Stomach smooth muscle (tissue), 2 donors: Measurements from ENCODE around the gene NFKBIL1.

Experiments used
- H3K27ac ChIP-seq: one replicate; pipeline ENCODE4 v1.7.0; 2013; ENCODE audit warnings: mild to moderate bottlenecking, low read length, inconsistent platforms
- H3K27me3 ChIP-seq, 2 donors: one replicate each; pipeline ENCODE4 v1.7.0; 2013; ENCODE audit warnings: low read length in 2 of 2; ENCODE audit not compliant: insufficient read depth in 2 of 2, control insufficient read depth in 1 of 2
- H3K36me3 ChIP-seq, 2 donors: one replicate each; pipeline ENCODE4 v1.7.0; 2013; ENCODE audit warnings: low read length in 2 of 2; ENCODE audit not compliant: control insufficient read depth in 2 of 2, insufficient read depth in 2 of 2
- H3K4me1 ChIP-seq: one replicate; pipeline ENCODE4 v1.7.0; 2013; ENCODE audit warnings: low read length; ENCODE audit not compliant: control insufficient read depth, insufficient read depth
- H3K4me3 ChIP-seq, 2 donors: one replicate each; pipeline ENCODE4 v1.7.0; 2013; ENCODE audit warnings: low read length in 2 of 2
- H3K9ac ChIP-seq, 2 donors: one replicate each; pipeline ENCODE4 v1.7.0; 2013; ENCODE audit warnings: low read length in 2 of 2, mild to moderate bottlenecking in 1 of 2
- H3K9me3 ChIP-seq, 2 donors: one replicate each; pipeline ENCODE4 v1.7.0; 2013; ENCODE audit warnings: low read length in 2 of 2; ENCODE audit not compliant: control insufficient read depth in 2 of 2
- donor health status: healthy.
- donor health status: Pancreatic carcinoma.

NFKBIL1 gene

GRCh38 chr6:31528307-31528777, 19.1 kb upstream of the NFKBIL1 start:
- H3K27ac ChIP-seq: no peak overlapping the region
- no peak overlapping the region for H3K9ac ChIP-seq
- no peaks in the 10 kb centered on the region for H3K4me1 ChIP-seq
- H3K27me3 ChIP-seq: no peaks in the 10 kb centered on the region
- peaks cover 24 to 35% of the 10 kb centered on the region in 2 donors for H3K36me3 ChIP-seq
- H3K4me3 ChIP-seq: no peak overlapping the region
- H3K9me3 ChIP-seq: no peaks in the 10 kb centered on the region

- Histone ChIP-seq H3K27me3 (no peaks in the 10 kb centered on the region), H3K9ac (no peak within 1 kb of the TSS), H3K27ac (no peak within 1 kb of the TSS), H3K4me3 (no peak within 1 kb of the TSS), H3K36me3 (peaks cover 28 to 40% of the 10 kb centered on the region in 2 donors), H3K4me1 (no peaks in the 10 kb centered on the region), H3K9me3 (no peaks in the 10 kb centered on the region)
Measured at GRCh38 chr6:31528821-31529328, 18.5 kb upstream of the NFKBIL1 start, which contains the start of gene MCCD1. Gene MCCD1 (plus strand): TSS chr6:31528962. CDS start chr6:31529015, 53 bp downstream.

- no peaks in the 10 kb centered on the region for H3K9me3 ChIP-seq
- H3K27ac ChIP-seq: no peak overlapping the region
- H3K36me3 ChIP-seq: peaks cover 33 to 46% of the 10 kb centered on the region in 2 donors
Measured at GRCh38 chr6:31529329-31530150, 17.9 kb upstream of the NFKBIL1 start.

GRCh38 chr6:31530659-31531058, 16.7 kb upstream of the NFKBIL1 start:
- Histone ChIP-seq H3K36me3 (peaks cover 45 to 57% of the 10 kb centered on the region in 2 donors), H3K27ac (no peak overlapping the region), H3K27me3 (no peaks in the 10 kb centered on the region), H3K4me3 (no peak overlapping the region), H3K4me1 (no peaks in the 10 kb centered on the region), H3K9ac (no peak overlapping the region), H3K9me3 (no peaks in the 10 kb centered on the region)

More at GRCh38 chr6:31529329-31530150, 17.9 kb upstream of the NFKBIL1 start:
- no peaks in the 10 kb centered on the region for H3K27me3 ChIP-seq
- no peak overlapping the region for H3K9ac ChIP-seq
- no peak overlapping the region for H3K4me3 ChIP-seq
- no peaks in the 10 kb centered on the region for H3K4me1 ChIP-seq

GRCh38 chr6:31531162-31531561, 16.2 kb upstream of the NFKBIL1 start:
- no peak overlapping the region for H3K9ac ChIP-seq
- no peaks in the 10 kb centered on the region for H3K27me3 ChIP-seq
- H3K4me3 ChIP-seq: no peak overlapping the region
- no peaks in the 10 kb centered on the region for H3K9me3 ChIP-seq
- H3K27ac ChIP-seq: no peak overlapping the region
- H3K4me1 ChIP-seq: no peaks in the 10 kb centered on the region
- H3K36me3 ChIP-seq: peaks cover 50 to 63% of the 10 kb centered on the region in 2 donors

- H3K4me1 ChIP-seq: no peaks in the 10 kb centered on the region
- no peak overlapping the region for H3K9ac ChIP-seq
- no peaks in the 10 kb centered on the region for H3K9me3 ChIP-seq
- no peak overlapping the region for H3K4me3 ChIP-seq
- H3K36me3 ChIP-seq: peaks cover 55 to 68% of the 10 kb centered on the region in 2 donors
- no peaks in the 10 kb centered on the region for H3K27me3 ChIP-seq
- H3K27ac ChIP-seq: no peak overlapping the region
Measured at GRCh38 chr6:31531771-31532643, 15.4 kb upstream of the NFKBIL1 start.

GRCh38 chr6:31532644-31533454, 14.6 kb upstream of the NFKBIL1 start:
- Histone ChIP-seq H3K36me3 (peaks cover 55 to 71% of the 10 kb centered on the region in 2 donors), H3K9me3 (no peaks in the 10 kb centered on the region), H3K27me3 (no peaks in the 10 kb centered on the region), H3K4me3 (no peak overlapping the region), H3K4me1 (peaks cover 1% of the 10 kb centered on the region), H3K27ac (no peak overlapping the region), H3K9ac (no peak overlapping the region)

- H3K4me3 ChIP-seq: no peak overlapping the region
- H3K27me3 ChIP-seq: no peaks in the 10 kb centered on the region
- no peak overlapping the region for H3K27ac ChIP-seq
- H3K36me3 ChIP-seq: peaks cover 60 to 72% of the 10 kb centered on the region in 2 donors
- H3K9me3 ChIP-seq: no peaks in the 10 kb centered on the region
- no peak overlapping the region for H3K9ac ChIP-seq
- peaks cover 5% of the 10 kb centered on the region for H3K4me1 ChIP-seq
Measured at GRCh38 chr6:31533455-31533841, 14.0 kb upstream of the NFKBIL1 start.

- Histone ChIP-seq H3K4me1 (peaks cover 10% of the 10 kb centered on the region), H3K9ac (no peak overlapping the region), H3K9me3 (no peaks in the 10 kb centered on the region), H3K27me3 (no peaks in the 10 kb centered on the region), H3K36me3 (peaks cover 66 to 78% of the 10 kb centered on the region in 2 donors), H3K4me3 (no peak overlapping the region), H3K27ac (no peak overlapping the region)
Measured at GRCh38 chr6:31534011-31534410, 13.4 kb upstream of the NFKBIL1 start.

- H3K9ac ChIP-seq: no peak overlapping the region
- H3K27me3 ChIP-seq: no peaks in the 10 kb centered on the region
- no peak overlapping the region for H3K27ac ChIP-seq
- H3K9me3 ChIP-seq: no peaks in the 10 kb centered on the region
- peaks cover 16% of the 10 kb centered on the region for H3K4me1 ChIP-seq
- no peak overlapping the region for H3K4me3 ChIP-seq
- H3K36me3 ChIP-seq: peaks cover 70 to 82% of the 10 kb centered on the region in 2 donors
Measured at GRCh38 chr6:31534521-31535040, 12.8 kb upstream of the NFKBIL1 start.
